ENCODE results near the gene LIMA1.
"Not testable (repeated sequence)": the region's sequence is repeated elsewhere in the genome, so short reads cannot be mapped to it uniquely, and the experiment has no call there.

The LIMA1 gene

DNA sequence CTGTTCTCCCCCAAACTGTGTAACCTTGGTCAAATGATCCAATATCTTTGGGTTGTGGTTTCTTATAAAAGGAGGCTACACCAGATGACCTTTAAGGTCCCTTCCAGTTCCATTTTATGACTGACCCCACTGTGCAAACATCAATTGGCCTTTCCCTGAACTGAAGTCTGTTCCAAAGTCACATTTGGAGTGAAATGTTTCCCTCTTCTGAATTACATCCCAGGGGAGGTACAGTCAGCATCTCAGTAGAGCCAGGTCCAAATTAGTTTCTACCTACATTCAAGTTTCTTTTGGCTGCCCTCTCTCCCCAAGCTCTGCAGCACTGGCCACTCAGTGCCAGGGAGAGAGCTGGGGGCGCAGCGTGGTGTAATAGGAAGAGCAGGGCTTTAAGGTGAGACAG, 34.4 kb downstream of the LIMA1 start:
- in situ Hi-C loops (cut with MboI; ENCODE audit: low sequenced_read_pairs): no loop called here

DNA sequence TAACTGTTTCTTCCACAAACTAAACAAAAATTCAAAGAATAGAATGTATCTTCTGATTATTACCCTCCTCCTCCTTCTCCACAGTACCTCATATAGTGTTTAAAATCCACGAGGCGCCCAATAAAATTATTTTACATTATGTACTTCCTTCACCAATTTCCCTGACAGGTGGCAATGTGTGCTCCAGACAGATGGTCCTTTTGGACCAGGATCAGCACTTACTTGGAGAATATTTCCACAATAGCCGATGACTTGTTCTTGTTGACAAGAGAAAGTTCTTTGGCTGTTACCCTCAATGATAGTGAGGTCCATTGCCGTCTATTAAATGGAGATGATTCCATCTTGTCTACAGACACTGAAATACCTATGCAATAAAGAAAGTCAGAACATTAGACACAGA, 34.9 kb downstream of the LIMA1 start:
- in situ Hi-C loops (cut with MboI; ENCODE audit: low sequenced_read_pairs): no loop called here

DNA sequence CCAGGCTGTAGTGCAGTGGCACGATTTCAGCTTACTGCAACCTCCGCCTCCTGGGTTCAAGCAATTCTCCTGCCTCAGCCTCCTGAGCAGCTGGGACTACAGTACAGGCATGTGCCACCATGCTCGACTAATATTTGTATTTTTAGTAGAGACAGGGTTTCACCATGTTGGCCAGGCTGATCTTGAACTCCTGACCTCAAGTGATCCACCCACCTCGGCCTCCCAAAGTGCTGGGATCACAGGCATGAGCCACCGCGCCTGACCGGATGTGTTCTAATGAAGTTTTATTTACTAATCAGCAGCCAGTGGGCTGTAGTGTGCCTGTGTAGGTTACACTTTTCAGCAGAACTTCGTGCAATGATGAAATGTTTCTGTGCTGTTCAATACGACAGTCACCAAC, 35.7 kb downstream of the LIMA1 start:
- in situ Hi-C loops (cut with MboI; ENCODE audit: low sequenced_read_pairs): not testable (repeated sequence)

DNA sequence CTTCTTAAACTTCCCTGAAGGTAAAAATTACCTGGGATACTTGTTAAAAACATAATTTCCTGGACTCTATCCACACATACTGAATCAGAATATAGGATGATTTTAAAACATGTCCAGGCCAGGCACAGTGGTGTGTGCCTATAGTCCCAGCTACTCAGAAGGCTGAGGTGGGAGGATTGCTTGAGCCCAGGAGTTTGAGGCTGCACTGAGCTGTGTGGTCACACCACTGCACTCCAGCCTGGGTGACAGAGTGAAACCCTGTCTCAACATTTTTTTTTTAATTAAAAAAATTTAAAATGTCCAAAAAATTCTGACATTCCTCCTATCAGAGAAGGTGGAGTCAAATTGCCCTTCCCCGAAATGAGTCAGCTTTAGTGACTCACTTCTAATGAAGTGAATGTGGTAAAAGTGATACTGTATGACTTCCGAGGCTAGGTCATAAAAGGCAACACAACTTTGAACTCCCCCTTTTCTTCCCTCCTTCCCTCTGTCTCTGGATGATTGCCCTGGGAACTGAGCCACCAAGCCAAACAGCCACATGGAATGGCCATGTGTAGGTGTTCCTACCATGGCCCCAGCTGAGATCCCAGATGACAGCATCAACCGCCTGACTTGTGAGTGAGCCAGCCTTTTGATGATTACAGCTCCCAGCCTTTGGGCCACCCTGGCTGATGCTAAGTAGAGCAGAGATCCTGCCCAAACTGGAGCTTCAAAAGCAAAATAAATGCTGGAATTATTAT, 36.3 kb downstream of the LIMA1 start:
- in situ Hi-C loops (cut with MboI; ENCODE audit: low sequenced_read_pairs): no loop called here

DNA sequence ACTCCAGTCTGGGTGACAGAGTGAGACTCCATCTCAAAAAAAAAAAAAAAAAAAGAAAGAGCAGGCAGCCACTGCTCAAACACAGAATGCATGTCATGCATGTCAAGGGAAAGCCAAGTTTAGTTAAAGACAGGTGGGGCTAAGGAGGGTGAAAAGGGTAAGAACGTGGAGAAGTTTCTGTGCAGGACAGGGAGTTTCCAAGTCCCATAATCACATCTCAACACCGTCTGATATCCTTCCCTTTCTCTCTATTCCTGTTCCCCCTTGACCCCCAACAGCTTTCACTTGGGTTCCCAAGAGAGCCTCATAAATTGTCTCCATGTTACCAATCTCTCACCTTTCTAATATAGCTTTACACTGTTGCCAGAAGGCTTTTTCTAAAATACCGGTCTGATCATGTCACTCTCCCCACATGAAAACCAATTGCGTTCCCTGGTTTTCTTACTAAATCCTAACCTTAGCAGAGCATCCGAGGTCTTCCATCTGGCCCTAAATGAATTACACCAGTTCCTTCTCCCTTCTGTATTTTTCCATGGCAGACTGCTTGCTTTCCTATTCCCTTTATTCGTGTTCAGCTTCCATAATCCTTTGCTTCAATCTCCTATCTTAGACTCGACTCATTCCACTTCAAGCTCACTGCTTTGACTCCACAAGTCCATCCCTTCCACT, 37.0 kb downstream of the LIMA1 start:
- in situ Hi-C loops (cut with MboI; ENCODE audit: low sequenced_read_pairs): no loop called here

DNA sequence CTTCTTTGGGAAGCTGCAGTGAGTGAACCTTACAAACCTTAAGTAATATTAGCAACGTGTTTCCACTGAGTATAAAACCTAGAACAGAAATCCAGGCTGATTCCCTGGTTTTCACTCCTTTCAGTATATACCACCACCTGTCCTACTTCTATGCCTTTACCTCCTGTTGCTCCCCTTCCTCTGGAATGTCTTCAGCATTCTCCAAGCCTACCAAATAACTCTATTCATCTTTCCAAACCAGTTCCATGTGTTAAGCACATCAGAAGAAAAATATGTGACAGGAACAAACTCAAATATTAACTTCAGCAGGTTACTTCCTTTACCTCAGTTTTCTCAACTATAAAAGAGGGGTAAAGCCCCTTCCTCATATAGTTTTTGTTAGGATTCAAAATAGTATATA, 39.8 kb downstream of the LIMA1 start:
- in situ Hi-C loops (cut with MboI; ENCODE audit: low sequenced_read_pairs): no loop called here

DNA sequence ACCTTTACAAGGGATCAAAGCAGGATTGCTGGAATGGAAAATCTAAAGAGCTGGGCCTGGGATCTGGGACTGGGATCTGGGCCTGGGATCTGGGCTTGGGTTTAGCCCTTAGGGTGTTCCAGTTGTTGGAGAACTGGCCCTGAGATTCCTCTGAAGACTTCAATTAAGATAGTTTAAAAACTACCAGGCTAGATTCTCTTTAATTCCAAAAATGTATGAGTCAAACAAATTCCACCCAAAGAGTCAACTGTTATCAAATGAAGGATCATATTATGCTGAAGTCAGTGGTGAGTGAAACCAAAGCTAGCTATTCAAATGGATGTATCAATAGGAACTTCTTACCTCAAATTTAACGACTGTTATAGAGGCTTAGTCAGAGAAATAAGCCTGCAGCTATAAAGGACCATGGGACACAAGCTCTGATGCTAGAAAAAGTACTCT, 40.5 kb downstream of the LIMA1 start:
- in situ Hi-C loops (cut with MboI; ENCODE audit: low sequenced_read_pairs): no loop called here

DNA sequence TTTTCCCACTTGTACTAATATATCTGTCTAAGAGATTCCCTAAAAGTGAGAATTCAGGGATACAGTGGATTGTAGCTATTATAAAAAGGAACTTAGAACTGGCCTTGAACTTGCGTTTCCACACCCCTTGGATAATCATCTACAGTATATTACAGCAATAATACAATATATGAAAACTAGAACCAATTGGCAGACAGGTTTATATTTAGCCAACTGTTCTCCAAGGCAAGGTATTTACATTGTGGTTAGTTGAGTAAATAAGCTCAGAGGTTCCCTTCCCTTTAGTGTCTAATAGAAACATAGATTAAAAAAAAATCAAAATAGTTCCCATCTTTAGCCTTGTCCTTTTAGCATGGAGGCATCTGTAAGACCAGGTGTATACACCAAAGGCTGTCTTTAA, 42.1 kb downstream of the LIMA1 start:
- in situ Hi-C loops (cut with MboI; ENCODE audit: low sequenced_read_pairs): no loop called here

DNA sequence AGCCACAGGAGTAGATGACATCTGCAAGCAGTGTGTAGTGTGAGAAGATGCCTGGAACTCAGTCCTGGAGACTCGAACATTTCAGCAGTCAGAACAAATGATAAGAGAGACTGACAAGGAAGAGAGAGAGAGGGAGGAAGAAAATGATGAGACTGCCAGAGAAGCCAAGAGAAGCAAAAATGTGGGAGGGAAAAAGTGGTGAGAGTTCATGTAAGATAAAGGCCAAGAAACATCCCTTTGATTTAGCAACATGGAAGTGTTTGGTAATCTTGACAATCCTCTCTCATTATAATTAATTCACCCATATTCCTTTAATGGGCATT, 42.6 kb downstream of the LIMA1 start:
- in situ Hi-C loops (cut with MboI; ENCODE audit: low sequenced_read_pairs): no loop called here

DNA sequence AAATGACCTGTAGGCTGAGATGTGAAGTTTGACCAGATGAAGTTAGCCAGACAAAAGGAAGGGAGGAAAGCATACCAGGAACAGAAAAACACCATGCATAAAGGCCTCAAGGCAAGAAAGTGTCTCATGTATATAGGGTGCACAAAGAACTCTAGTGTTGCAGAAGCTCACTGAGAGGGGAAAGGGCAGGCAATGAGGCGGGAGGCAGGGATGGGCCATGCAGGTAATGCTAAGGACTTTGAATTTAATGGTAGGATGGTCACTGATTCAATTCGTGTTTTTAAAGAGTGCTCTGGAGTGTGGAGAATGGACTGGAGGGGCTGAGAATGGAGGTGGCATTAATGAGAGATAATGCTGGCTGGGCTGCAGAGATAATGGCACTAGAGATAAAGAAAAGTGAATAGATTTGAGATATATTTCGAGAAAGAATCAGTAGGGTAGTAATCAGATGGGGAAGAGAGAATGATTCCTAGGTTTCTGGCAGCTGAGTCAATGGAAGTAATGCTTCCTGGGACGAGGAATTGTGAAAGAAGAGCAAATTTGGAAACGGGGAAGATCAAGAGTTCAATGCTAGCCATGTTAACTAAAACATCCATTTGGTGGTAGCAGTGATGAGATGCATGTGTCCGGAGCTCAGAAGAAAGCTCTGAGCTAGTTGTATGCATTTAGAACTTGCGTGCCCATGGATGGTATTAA, 43.1 kb downstream of the LIMA1 start:
- in situ Hi-C loops (cut with MboI; ENCODE audit: low sequenced_read_pairs): no loop called here

DNA sequence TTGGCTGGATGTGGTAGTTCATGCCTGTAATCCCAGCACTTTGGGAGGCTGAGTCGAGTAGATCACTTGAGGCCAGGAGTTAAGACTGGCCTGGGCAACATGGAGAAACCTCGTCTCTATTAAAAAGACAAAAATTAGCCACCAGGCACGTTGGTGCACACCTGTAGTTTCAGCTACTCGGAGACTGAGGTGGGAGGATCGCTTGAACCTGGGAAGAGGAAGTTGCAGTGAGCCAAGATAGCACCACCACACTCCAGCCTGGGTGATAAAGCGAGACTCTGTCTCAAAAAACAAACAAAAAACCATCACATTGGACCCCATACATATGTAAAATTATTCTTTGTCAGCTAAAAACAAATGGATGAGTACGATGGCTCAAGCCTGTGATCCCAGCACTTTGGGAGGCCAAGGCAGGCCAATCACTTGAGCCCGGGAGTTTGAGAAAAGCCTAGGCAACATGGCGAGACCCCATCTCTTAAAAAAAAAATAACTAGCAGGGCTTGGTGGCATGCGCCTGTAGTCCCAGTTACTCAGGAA, 43.9 kb downstream of the LIMA1 start:
- in situ Hi-C loops (cut with MboI; ENCODE audit: low sequenced_read_pairs): no loop called here

DNA sequence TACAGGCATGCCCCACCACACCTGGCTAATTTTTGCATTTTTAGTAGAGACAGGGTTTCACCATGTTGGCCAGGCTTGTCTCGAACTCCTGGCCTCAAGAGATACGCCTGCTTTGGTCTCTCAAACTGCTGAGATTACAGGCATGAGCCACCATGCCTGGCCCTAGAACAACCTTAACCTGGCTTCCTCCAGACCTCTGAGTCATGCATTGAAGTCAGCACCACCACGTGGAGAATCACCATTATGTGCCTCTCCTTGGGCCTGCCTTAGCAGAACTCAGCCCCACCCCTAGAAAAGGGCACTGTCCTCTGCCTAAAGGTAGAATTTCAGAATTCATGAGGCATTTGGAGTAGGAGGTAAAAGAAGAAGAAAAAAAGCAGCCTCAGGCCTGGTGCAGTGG, 49.0 kb downstream of the LIMA1 start:
- in situ Hi-C loops (cut with MboI; ENCODE audit: low sequenced_read_pairs): no loop called here

DNA sequence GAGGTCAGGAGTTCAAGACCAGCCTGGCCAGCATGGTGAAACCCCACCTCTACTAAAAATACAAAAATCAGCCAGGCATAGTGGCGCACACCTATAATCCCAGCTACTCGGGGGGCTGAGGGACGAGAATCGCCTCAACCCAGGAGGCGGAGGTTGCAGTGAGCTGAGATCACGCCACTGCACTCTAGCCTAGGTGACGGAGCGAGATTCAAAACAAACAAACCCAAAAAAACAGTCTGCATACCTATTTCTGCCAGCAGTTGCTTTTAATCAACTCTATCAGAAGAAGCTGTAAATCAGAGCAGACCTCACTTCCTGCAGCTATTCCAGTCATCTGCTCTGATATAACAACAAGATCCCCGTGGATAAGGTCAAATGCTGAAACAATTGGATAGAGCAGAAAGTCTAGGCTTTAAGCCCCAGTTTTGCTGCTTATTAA, 50.5 kb downstream of the LIMA1 start:
- in situ Hi-C loops (cut with MboI; ENCODE audit: low sequenced_read_pairs): no loop called here

DNA sequence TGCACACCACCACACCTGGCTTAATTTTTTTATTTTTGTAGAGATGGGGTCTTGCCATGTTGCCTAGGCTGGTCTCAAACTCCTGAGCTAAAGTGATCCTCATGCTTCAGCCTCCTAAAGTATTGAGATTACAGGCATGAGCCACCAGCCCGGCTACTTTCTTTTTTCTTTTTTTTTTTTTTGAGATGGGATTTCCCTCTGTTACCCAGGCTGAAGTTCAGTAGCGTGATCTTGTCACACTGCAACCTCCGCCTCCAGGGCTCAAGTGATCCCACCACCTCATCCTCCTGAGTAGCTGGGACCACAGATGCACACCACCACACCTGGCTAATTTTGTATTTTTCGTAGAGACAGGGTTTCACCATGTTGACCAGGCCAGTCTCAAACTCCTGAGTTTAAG, 51.1 kb downstream of the LIMA1 start:
- in situ Hi-C loops (cut with MboI; ENCODE audit: low sequenced_read_pairs): no loop called here

DNA sequence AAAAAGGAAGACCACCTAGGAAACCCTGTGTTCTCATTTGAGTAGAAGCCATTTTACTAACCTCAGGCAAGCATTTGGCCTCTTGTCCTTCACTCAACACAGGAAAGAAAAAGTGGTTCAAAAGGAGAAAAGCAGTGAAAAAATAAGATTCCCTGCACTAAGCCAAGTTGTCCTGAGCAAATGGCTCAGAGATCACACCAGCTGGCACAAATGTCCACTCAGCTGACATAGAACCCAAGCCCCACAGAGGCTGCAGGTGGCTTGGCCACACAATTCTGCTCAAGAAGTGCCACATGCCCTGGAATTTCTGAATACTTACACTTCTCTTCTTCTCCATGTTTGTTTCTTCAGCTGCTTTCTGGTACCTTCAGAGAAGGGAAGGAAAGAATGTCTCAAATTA, 52.0 kb downstream of the LIMA1 start:
- in situ Hi-C loops (cut with MboI; ENCODE audit: low sequenced_read_pairs): no loop called here

DNA sequence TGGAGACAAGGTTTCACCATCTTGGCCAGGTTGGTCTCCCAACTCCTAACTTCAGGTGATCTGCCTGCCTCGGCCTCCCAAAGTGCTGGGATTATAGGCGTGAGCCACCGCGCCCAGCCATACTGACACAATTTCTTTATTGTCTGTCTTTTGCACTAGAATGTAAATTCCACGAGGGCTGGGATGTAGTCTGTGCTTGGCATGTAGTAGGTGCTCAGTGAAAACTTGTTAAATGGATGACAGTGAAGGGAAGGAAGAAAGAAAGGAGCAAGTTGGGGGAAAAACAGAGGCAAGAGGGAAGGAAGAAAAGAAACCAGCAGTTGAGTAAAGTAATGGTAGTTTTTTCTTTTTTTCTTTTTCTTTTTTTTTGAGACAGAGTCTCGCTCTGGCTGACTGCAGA, 53.1 kb downstream of the LIMA1 start:
- in situ Hi-C loops (cut with MboI; ENCODE audit: low sequenced_read_pairs): no loop called here

DNA sequence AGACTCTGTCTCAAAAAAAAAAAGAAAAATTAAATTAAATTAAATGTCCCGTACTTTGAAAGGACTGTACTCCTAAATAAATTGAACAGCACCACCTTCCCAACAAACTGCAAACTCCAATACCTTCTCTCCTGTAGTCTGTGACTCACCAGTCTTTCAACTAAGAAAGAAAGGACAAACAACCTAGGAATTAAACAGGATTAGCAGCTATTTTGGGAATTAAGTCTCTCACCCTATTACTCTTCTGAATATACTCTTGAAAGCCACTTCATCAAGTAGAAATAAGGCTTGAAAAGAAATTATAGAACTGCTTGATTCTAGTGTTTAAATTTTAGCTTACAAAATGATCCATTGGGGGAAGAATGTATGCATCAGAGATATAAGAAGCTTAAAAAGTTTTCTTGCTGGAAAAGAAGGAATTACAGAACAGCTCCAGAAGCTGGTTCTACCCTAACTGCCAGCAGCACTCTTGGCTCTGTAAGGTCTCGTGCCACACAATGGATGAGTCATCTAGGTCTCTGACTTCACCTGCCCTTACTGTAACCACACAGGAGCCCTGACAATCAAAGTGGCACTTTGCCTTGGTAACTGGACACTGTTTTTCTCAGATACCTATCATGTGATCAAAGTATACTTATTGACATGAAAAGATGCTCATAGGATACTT, 59.2 kb downstream of the LIMA1 start:
- in situ Hi-C loops (cut with MboI; ENCODE audit: low sequenced_read_pairs): no loop called here

DNA sequence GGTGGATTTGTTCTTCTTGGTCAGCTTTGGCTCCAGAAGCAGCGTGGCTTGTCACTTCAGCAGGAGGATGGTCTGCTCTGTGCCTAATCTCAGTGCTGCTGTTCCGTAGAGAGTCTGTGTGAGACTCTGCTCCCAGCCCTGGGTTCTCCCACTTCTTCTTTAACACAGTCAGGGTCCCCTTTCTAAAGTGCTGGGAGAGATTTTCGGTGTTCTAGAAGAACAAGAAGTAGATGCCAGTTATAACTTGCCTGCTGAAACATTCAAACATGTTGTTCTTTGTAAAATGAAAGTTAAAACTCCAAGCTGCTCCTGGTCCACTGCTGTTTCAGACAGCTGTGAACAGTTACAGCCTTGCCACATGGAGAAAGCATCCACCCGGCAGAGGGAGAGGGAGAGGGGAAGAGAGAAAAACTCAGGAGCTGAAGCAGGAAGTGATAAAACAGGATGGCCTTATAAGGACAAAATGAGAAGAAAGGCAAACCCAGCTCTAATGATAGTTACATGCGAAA, 61.0 kb downstream of the LIMA1 start:
- in situ Hi-C loops (cut with MboI; ENCODE audit: low sequenced_read_pairs): no loop called here

DNA sequence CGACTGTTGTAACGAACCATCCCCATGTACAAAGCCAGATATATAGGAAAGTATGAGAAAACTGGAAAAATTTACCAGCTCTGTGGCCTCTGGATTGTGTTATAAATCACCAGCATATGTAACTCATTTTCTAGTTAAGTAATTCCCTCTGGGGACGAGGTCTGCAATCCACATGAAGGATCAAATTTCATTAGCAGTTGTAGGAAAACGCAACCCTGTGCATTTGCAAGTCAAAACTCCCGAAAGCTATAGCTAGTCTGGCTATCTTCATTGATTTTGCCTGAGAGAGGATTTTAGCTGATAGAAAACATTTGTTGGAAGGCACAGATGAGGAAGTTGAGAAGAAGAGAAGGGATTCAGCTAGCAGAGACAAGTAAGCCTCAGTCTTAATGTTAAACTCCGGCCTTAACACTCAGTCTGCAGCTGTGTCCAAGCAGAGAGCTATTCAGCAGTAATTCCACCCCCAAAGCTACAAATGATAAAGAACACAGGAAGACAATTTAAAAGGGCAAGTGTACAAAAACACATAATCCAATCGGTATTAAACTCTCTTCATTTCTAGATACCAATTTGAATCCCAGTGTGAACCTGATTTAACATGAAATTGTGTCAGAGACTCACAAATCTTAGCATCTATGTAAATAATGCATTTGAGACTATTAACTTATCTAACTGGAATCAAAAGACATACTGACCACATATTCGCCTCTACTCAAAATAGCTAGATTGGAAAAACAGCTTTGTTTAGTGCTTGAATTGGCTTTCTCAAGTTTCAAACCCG, 61.9 kb downstream of the LIMA1 start:
- in situ Hi-C loops (cut with MboI; ENCODE audit: low sequenced_read_pairs): no loop called here

DNA sequence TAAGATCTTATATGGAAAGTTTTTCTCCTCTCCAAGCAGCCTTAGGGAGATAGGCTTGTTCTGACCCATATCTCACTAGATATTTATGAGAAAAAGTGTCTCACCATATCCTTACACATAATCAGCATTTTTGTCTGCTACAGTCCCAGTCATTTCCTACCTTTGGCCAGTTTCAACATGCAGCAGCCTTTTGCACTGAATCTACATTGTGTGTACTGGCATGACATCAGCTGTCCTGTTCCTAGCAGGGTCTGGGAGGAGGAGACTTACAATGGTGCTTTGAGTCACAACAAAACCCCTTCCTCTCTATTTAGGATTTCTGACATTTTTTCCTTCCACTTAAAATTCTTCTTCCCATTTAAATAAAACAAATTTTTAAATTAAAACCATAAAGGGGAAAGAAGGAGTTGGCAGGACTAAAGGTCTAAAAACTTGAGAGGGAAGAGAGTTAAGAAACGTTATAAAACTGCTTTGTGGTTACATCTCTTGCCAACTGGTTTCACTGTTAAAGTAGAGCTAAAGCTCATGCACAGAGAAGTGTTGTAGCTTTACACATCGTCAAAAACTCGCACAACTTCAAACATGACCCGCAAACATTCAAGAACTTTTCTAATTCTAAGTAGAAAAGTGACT, 62.8 kb downstream of the LIMA1 start:
- in situ Hi-C loops (cut with MboI; ENCODE audit: low sequenced_read_pairs): no loop called here
